BLaER1 treated with 17β-estradiol and CSF1 and Interleukin-3, amounts not matched to agents 10 nM and 100 nM (cell line): ENCODE data around the gene AREG.

Experiments
- H3K27ac ChIP-seq, 11 experiments: shearing (Covaris generic); formaldehyde crosslinking; 2 replicates each; pipeline ENCODE4 v1.8.1; 2022
- H3K27me3 ChIP-seq, 11 experiments: shearing (Covaris generic); formaldehyde crosslinking; 2 replicates each; pipeline ENCODE4 v1.8.1; 2022
- H3K36me3 ChIP-seq, 11 experiments: shearing (Covaris generic); formaldehyde crosslinking; 2 replicates each; pipeline ENCODE4 v1.8.1; 2022
- H3K4me1 ChIP-seq, 10 experiments: shearing (Covaris generic); formaldehyde crosslinking; 2 replicates each; pipeline ENCODE4 v1.8.1; 2022
- H3K4me2 ChIP-seq, 11 experiments: shearing (Covaris generic); formaldehyde crosslinking; 2 replicates each; pipeline ENCODE4 v1.8.1; 2022
- H3K4me3 ChIP-seq, 10 experiments: shearing (Covaris generic); formaldehyde crosslinking; 2 replicates each; pipeline ENCODE4 v1.8.1; 2022
- H3K9ac ChIP-seq, 11 experiments: shearing (Covaris generic); formaldehyde crosslinking; 2 replicates each; pipeline ENCODE4 v1.8.1; 2022
- H3K9me3 ChIP-seq, 11 experiments: shearing (Covaris generic); formaldehyde crosslinking; replicated peaks in 1 of 11; 2 replicates each; pipeline ENCODE4 v1.8.1; 2022
- H4K20me1 ChIP-seq, 11 experiments: shearing (Covaris generic); formaldehyde crosslinking; 2 replicates each; pipeline ENCODE4 v1.8.1; 2022
- Cebpa-rat ChIP-seq, 11 experiments: shearing (Covaris generic); IDR thresholded peaks; 2 replicates each; pipeline ENCODE4 v1.8.1; 2022

Gene AREG

DNA sequence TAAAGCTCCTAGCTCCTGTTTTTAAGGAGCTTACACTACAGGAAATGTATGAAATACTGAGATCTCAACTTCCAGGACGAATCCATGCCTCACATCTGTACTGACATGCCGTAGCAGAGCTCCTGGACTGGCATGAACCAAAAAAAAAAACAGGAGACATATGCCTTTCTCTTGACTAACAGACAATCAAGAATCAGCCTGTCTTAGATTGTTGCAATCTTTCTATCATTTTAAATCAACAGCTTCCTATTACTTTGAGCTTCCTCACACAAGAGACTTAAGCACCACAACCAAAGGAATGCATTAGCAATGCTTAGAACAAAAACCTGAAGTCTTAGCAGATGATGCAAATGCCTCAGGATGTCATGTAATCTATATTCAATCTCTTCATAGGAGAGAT lies 34.7 kb upstream of the AREG start:
- H3K4me1 ChIP-seq: no peaks in the 10 kb centered on the region
- no peaks in the 10 kb centered on the region for H3K36me3 ChIP-seq
- H3K9ac ChIP-seq: no peak overlapping the region
- TF ChIP-seq Cebpa-rat (IDR thresholded peaks at IDR 0.05): no peak
- H3K27ac ChIP-seq: no peak overlapping the region
- H3K4me3 ChIP-seq: no peak overlapping the region
- H3K4me2 ChIP-seq: no peak overlapping the region
- no peaks in the 10 kb centered on the region for H3K27me3 ChIP-seq
- no peaks in the 10 kb centered on the region for H3K9me3 ChIP-seq
- no peaks in the 10 kb centered on the region for H4K20me1 ChIP-seq

DNA sequence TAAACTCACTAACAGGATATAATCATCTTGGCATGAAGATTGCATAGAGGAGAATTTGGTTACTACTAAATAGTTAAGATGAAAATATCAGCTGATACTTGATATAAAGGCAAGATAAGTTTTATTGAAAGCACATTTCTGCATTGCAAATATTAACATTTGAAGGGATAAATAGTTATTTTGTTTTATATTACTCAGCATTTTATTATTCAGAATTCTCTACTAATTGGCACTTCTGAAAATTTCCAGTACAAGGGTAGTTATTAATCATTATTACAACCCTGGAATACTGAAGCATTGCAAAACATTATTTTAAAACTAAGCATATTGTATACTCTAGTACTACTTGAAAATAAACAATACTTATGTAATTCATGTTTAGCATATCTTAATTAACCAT lies 32.7 kb upstream of the AREG start:
- no peak for TF ChIP-seq Cebpa-rat (IDR thresholded peaks at IDR 0.05)
- H3K4me1 ChIP-seq: no peaks in the 10 kb centered on the region
- no peak overlapping the region for H3K27ac ChIP-seq
- H3K9ac ChIP-seq: no peak overlapping the region
- H3K36me3 ChIP-seq: no peaks in the 10 kb centered on the region
- H4K20me1 ChIP-seq: no peaks in the 10 kb centered on the region
- H3K4me3 ChIP-seq: no peak overlapping the region
- H3K9me3 ChIP-seq: no peaks in the 10 kb centered on the region
- no peaks in the 10 kb centered on the region for H3K27me3 ChIP-seq
- no peak overlapping the region for H3K4me2 ChIP-seq

DNA sequence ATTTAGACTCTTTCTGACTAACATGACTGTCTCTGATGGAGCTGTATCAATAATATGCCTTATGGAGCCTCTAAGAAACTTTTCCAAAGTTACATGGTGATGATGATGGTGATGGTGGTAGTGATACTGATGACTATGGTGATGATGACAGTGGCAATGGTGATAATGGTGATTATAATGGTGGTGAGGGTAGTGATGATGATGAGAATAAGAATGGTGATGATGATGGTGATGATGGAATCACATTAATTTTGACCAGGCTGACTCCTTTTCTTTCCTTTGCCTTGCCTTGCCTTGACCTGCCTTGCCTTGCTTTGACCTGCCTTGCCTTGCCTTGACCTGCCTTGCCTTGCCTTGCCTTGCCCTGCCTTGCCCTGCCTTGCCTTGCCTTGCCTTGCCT lies 31.7 kb upstream of the AREG start:
- no peaks in the 10 kb centered on the region for H4K20me1 ChIP-seq
- no peak overlapping the region for H3K27ac ChIP-seq
- H3K4me3 ChIP-seq: no peak overlapping the region
- H3K4me1 ChIP-seq: no peaks in the 10 kb centered on the region
- H3K27me3 ChIP-seq: no peaks in the 10 kb centered on the region
- no peak overlapping the region for H3K9ac ChIP-seq
- TF ChIP-seq Cebpa-rat (IDR thresholded peaks at IDR 0.05): no peak
- H3K4me2 ChIP-seq: no peak overlapping the region
- no peaks in the 10 kb centered on the region for H3K9me3 ChIP-seq
- H3K36me3 ChIP-seq: no peaks in the 10 kb centered on the region

DNA sequence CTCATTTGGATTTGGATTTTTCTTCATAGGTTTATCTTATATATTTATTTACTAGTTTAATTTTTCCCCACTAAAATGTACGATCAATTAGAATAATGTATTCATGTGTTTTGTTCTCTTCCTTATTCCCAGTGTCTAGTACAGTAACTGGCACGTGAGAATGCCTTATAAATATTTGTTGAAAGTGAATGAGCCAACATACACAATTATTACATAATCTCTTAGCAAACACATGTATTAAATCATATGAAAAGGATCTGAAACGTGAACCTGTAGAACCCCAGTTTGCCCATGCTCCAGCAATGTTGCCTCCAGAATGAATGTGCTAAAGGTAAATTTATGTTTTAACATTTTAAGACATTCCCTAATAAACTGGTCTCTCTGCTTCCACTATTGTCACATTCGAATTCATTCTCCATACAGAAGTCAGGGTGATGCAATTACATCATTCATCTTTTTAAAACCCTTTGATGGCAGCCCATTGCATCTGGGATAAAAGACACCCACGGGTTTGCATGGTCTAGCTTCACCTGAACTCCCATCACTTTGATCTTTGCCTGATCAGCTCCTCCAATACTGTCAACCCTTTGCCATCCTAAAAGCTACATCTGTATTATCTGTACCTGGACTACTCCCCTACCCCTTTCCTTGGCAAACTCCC lies 30.7 kb upstream of the AREG start:
- H3K4me2 ChIP-seq: no peak overlapping the region
- no peak for TF ChIP-seq Cebpa-rat (IDR thresholded peaks at IDR 0.05)
- H3K9me3 ChIP-seq: no peaks in the 10 kb centered on the region

DNA sequence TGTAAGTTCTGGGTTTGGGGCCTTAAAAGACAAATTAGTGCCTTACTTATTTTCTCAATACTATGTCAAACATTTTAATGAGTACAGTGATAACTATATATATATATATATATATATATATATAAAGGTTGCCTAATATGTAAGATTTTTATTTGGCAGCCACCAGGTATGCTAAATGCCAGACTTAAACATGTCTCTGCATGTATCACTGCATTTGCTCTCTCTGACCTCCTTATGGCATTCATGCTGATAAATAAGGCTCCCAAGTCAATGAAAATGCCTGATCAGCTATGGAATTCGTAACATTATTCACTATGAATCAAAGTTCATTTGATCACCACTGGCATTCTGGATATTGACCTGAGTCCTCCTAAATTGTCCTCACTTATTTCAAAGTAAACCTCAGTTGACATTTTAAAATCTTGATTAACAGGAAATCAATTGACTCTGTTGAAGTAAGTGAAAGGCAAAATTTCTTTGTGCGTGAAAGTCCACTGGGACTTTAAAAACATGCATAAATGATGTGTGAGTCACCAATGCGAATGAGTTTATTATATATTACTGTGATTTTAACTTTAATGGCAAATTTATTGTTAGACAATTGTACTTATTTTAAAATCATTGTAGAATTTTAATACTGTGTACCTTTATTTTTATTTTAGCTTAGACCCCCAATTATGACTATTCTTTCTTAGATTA lies 29.2 kb upstream of the AREG start:
- H3K4me3 ChIP-seq: no peak overlapping the region
- H3K27ac ChIP-seq: no peak overlapping the region
- no peaks in the 10 kb centered on the region for H3K36me3 ChIP-seq
- H3K4me2 ChIP-seq: no peak overlapping the region
- H3K9me3 ChIP-seq: no peaks in the 10 kb centered on the region
- no peaks in the 10 kb centered on the region for H3K27me3 ChIP-seq
- H3K4me1 ChIP-seq: no peaks in the 10 kb centered on the region
- TF ChIP-seq Cebpa-rat (IDR thresholded peaks at IDR 0.05): no peak
- no peaks in the 10 kb centered on the region for H4K20me1 ChIP-seq
- no peak overlapping the region for H3K9ac ChIP-seq

More for the DNA sequence above, 30.7 kb upstream of the AREG start:
- Histone ChIP-seq H3K27ac (no peak overlapping the region), H3K36me3 (no peaks in the 10 kb centered on the region), H4K20me1 (no peaks in the 10 kb centered on the region), H3K27me3 (no peaks in the 10 kb centered on the region), H3K9ac (no peak overlapping the region), H3K4me3 (no peak overlapping the region), H3K4me1 (no peaks in the 10 kb centered on the region)

DNA sequence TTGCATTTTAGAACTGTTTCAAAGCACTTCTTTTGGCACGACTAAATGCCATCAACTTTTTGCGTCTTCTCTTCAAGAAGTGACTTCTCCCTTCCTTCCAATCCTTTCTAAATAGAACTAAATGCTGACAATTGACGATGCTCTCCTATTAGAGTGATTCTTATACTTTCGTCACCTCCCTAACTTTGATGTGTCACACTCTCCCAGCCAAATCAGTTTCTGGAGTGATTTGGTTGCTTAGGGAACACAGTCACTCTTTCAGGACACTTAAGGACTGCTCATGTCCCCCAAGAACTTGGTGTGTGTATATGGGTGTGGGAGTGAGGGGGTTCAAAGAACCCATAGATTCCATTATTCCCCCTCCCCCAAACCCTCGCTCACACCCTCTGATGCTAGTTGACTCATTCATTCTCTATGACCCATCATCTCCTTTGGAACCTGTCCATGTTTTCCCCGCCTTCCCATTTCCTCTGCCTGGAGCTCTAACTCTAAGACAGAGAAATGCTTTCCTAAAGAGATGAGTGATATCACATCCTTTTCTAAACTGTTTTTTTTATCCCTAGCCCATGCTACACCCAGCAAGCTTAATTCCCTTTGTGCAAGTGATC lies 26.8 kb upstream of the AREG start:
- Histone ChIP-seq H4K20me1 (no peaks in the 10 kb centered on the region), H3K9ac (no peak overlapping the region), H3K4me2 (no peak overlapping the region), H3K36me3 (no peaks in the 10 kb centered on the region), H3K4me1 (peaks cover 0 to 10% (median 0%) of the 10 kb centered on the region in 10 experiments; a peak in 4 of 20 replicates), H3K27ac (no peak overlapping the region), H3K27me3 (no peaks in the 10 kb centered on the region), H3K9me3 (no peaks in the 10 kb centered on the region), H3K4me3 (no peak overlapping the region)
- no peak for TF ChIP-seq Cebpa-rat (IDR thresholded peaks at IDR 0.05)

DNA sequence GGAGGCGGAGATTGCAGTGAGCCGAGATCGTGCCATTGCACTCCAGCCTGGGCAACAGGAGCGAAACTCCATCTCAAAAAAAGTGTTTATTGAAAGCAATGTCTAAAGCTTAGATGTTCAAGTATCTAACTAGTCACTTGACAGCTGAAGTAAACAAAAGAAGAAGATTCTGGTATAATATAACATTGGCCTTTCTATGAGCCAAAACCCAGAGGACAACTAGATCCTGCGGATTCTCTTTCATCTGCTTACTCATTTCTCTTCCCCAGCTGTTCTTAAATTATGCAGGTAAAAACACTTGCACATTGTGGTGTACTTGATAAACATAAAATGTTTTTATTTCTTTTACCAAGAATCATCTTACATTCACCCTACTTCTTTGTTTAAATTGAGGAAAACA lies 24.1 kb upstream of the AREG start:
- Histone ChIP-seq H3K27me3 (no peaks in the 10 kb centered on the region), H3K4me2 (no peak overlapping the region), H3K9ac (no peak overlapping the region), H4K20me1 (no peaks in the 10 kb centered on the region), H3K9me3 (no peaks in the 10 kb centered on the region), H3K36me3 (no peaks in the 10 kb centered on the region), H3K27ac (no peak overlapping the region), H3K4me3 (no peak overlapping the region), H3K4me1 (peaks cover 0 to 15% (median 0%) of the 10 kb centered on the region in 10 experiments; a peak in 4 of 20 replicates)
- no peak for TF ChIP-seq Cebpa-rat (IDR thresholded peaks at IDR 0.05)

DNA sequence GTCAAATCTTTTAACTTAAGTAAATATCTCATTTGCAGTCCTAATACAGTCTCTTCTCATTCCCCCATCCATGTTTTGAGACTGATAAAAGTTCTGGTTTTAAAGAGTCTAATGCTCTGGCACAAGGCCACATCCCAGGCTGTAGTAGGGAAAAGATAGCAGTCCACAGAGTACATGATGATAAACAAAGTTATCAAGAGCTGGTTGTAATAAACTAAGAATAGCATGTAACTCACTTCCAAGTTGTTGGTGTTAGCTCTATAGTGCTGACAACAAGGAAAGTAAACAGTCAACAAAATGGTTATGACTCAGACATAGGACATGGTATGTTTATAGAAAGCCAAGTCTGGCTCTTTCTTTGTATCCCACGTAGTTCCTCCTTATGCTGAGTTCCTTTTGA lies 21.8 kb upstream of the AREG start:
- Histone ChIP-seq H3K27ac (peak overlapping the region in 3 of 11 experiments; percentile 22 to 66 (median 55); a peak in 5 of 22 replicates), H3K4me3 (no peak overlapping the region), H3K4me2 (peak overlapping the region in 2 of 11 experiments; percentile 9 to 49; a peak in 3 of 22 replicates), H3K4me1 (peaks cover 0 to 15% (median 0%) of the 10 kb centered on the region in 10 experiments; a peak in 5 of 20 replicates), H4K20me1 (no peaks in the 10 kb centered on the region), H3K27me3 (no peaks in the 10 kb centered on the region), H3K9ac (no peak overlapping the region), H3K9me3 (no peaks in the 10 kb centered on the region), H3K36me3 (no peaks in the 10 kb centered on the region)
- TF ChIP-seq Cebpa-rat (IDR thresholded peaks at IDR 0.05): no peak

DNA sequence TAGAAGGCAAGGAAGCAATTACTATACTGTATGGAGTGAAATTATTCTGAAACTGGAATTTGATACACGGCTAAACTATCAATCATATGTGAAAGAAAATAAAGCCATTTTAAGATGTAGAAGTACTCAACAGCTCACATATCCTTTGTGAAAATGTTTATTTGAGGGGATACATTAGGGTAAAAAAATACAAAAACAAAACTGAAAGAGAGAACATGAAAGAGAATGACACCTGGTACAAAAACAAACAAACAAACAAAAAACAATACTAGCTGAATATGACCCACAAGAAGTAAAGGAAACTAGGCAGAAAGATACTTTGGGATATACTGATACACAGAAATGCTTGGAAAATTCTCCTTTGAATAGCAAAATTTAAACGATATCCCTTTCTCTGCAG lies 20.8 kb upstream of the AREG start:
- no peak overlapping the region for H3K9ac ChIP-seq
- H3K27ac ChIP-seq: no peak overlapping the region
- no peaks in the 10 kb centered on the region for H4K20me1 ChIP-seq
- H3K36me3 ChIP-seq: no peaks in the 10 kb centered on the region
- no peak for TF ChIP-seq Cebpa-rat (IDR thresholded peaks at IDR 0.05)
- H3K27me3 ChIP-seq: no peaks in the 10 kb centered on the region
- H3K4me2 ChIP-seq: no peak overlapping the region
- no peak overlapping the region for H3K4me3 ChIP-seq
- no peaks in the 10 kb centered on the region for H3K9me3 ChIP-seq
- peaks cover 0 to 15% (median 0%) of the 10 kb centered on the region in 10 experiments; a peak in 5 of 20 replicates for H3K4me1 ChIP-seq
